ENCODE results near the gene TLE3.
"Not testable (repeated sequence)": the region's sequence is repeated elsewhere in the genome, so short reads cannot be mapped to it uniquely, and the experiment has no call there.

Gene TLE3

GRCh38 chr15:70125605-70126004, 27.9 kb upstream of the TLE3 start:
- no peak for DNase-seq (ENCODE audit: low spot score)

GRCh38 chr15:70121624-70122302, 24.0 kb upstream of the TLE3 start:
- DNase-seq (ENCODE audit: low spot score) = no peak

GRCh38 chr15:70120958-70121623, 23.4 kb upstream of the TLE3 start:
- DNase-seq (ENCODE audit: low spot score) = no peak

- no peak for DNase-seq (ENCODE audit: low spot score)
These were observed 22.3 kb upstream of the TLE3 start for GRCh38 chr15:70119911-70120508.

GRCh38 chr15:70118599-70118998, 20.9 kb upstream of the TLE3 start:
- no peak for DNase-seq (ENCODE audit: low spot score)

- no peak for DNase-seq (ENCODE audit: low spot score)
These were observed 18.6 kb upstream of the TLE3 start for GRCh38 chr15:70116317-70116716.

- no peak for DNase-seq (ENCODE audit: low spot score)
These were observed 16.5 kb upstream of the TLE3 start for GRCh38 chr15:70114221-70114620.

- DNase-seq (ENCODE audit: low spot score) = no peak
These were observed 15.6 kb upstream of the TLE3 start for GRCh38 chr15:70113304-70113700.

GRCh38 chr15:70112572-70113303, 15.0 kb upstream of the TLE3 start:
- not testable (repeated sequence) for DNase-seq (ENCODE audit: low spot score)

GRCh38 chr15:70112074-70112395, 14.3 kb upstream of the TLE3 start:
- no peak for DNase-seq (ENCODE audit: low spot score)

- DNase-seq (ENCODE audit: low spot score) = peak; percentile 84
These were observed 13.7 kb upstream of the TLE3 start for GRCh38 chr15:70111203-70112073.

- DNase-seq (ENCODE audit: low spot score) = no peak
These were observed 12.3 kb upstream of the TLE3 start for GRCh38 chr15:70109978-70110377.

- DNase-seq (ENCODE audit: low spot score) = no peak
These were observed 11.8 kb upstream of the TLE3 start for GRCh38 chr15:70109531-70109930.

- peak; percentile 14 for DNase-seq (ENCODE audit: low spot score)
These were observed 6.3 kb upstream of the TLE3 start for GRCh38 chr15:70103880-70104626.

GRCh38 chr15:70102827-70103226, 5.1 kb upstream of the TLE3 start:
- DNase-seq (ENCODE audit: low spot score) = no peak

- DNase-seq (ENCODE audit: low spot score) = peak; percentile 96
These were observed 3.9 kb upstream of the TLE3 start for GRCh38 chr15:70101459-70102113.

- peak; percentile 49 for DNase-seq (ENCODE audit: low spot score)
These were observed 3.0 kb upstream of the TLE3 start for GRCh38 chr15:70100474-70101341.

GRCh38 chr15:70099967-70100473, 2.3 kb upstream of the TLE3 start:
- DNase-seq (ENCODE audit: low spot score) = peak; percentile 25

GRCh38 chr15:70099167-70099966, 1.6 kb upstream of the TLE3 start:
- peak; percentile 99 for DNase-seq (ENCODE audit: low spot score)

All from SW480 (cell line).